HL-60 (cell line): ENCODE data around the gene CGB7.
"Not testable (repeated sequence)": the region's sequence is repeated elsewhere in the genome, so short reads cannot be mapped to it uniquely, and the experiment has no call there.

Source experiments
- CTCF ChIP-seq: IDR thresholded peaks from one replicate; pipeline ENCODE4 v1.5.1; 2011; ENCODE audit warnings: low read length, control low read depth, inconsistent platforms; ENCODE audit not compliant: insufficient read depth
- POLR2AphosphoS5 ChIP-seq: IDR thresholded peaks from 2 replicates; pipeline ENCODE4 v1.6.1; 2012; ENCODE audit warnings: low read depth
- REST ChIP-seq: IDR thresholded peaks from 2 replicates; pipeline ENCODE4 v1.6.1; 2012; ENCODE audit warnings: low read depth; ENCODE audit not compliant: insufficient replicate concordance
- SPI1 ChIP-seq: IDR thresholded peaks from 2 replicates; pipeline ENCODE4 v1.6.1; 2012; ENCODE audit warnings: low read depth, mild to moderate bottlenecking, borderline replicate concordance

DNA sequence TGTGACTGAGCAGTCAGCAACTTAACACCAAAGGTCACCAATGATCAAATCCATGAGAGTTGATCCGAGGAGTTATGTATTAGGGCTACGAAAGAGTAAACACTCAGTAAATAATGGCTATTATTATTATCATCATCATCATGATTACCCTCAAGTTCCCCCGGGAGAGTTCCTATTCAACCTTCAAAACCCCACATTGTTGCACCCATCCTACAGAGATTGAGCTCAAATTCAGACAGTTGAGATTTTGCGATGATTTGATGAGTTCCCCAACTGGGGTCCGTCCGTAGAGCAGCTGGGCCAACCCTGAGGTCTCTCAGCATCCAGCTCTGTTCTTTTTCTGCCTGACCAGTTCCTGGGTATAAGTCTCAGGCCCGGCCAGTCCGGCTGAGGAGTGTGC lies 19.4 kb downstream of the CGB7 start:
- TF ChIP-seq SPI1, CTCF, POLR2AphosphoS5, REST: not testable (repeated sequence)
